Mucosa of descending colon (tissue), 3 donors: ENCODE results near the gene PDGFA. TPM values are rescaled to one million over a fixed set of nuclear protein-coding genes. Genes with fewer than 3 reads are reported as not detected.

ENCODE experiments used
- ATAC-seq: fragments of 200-7000 bp; cut with Tn5 transposase; one replicate; pipeline ENCODE4 v1.9.1; 2020; ENCODE audit warnings: mild to moderate bottlenecking, moderate library complexity
- DNase-seq, 3 donors: peaks; one replicate each; pipeline ENCODE4 v3.0.0-alpha.2; 2020
- H3K36me3 ChIP-seq: fragments of 200-600 bp; one replicate; pipeline ENCODE4 v1.8.0; 2021; ENCODE audit warnings: low read depth, mild to moderate bottlenecking
- H3K4me1 ChIP-seq: fragments of 200-600 bp; one replicate; pipeline ENCODE4 v1.8.0; 2021; ENCODE audit warnings: low read depth, mild to moderate bottlenecking
- H3K4me3 ChIP-seq: fragments of 200-600 bp; one replicate; pipeline ENCODE4 v1.8.0; 2021; ENCODE audit warnings: mild to moderate bottlenecking
- H3K9me3 ChIP-seq: fragments of 200-600 bp; one replicate; pipeline ENCODE4 v1.8.0; 2021; ENCODE audit warnings: mild to moderate bottlenecking
- CTCF ChIP-seq: fragments of 200-600 bp; IDR thresholded peaks from one replicate; pipeline ENCODE4 v1.8.0; 2022; ENCODE audit warnings: antibody characterized with exemption, mild to moderate bottlenecking
- intact Hi-C, 2 donors: fragments of 100-400 bp; cut with DNase I in 1 of 2; cut with micrococcal nuclease in 1 of 2; formaldehyde crosslinking; loops; one replicate each; pipeline versions ENCODE4 v1.11.0 to v1.11.1; 2022; cut with DNase I, micrococcal nuclease
- total RNA-seq, 3 donors: library from RNA; stranded (reverse); fragmentation: NEBNext Ultra II Directional in 2 of 3; extraction: Animal tissue kit (Norgen Biotek cat#: 25700) in 2 of 3; gene quantifications; one replicate each; pipeline versions ENCODE4 v1.2.1 to v1.2.4, GENCODE V29; 2021 to 2023
- donor health status: DM: no; HTN: no; CAD: no; lungs with moderate emphysema.
- donor health status: DM: no; HTN: no; CAD: no.
- donor health status: DM: no; HTN: yes; CAD: no.

The PDGFA gene
- total RNA-seq, 3 donors from 2014 or later, result 52.7 to 63.0 (median 57.5) TPM

- H3K9me3 ChIP-seq, result no peaks in the 10 kb centered on the region
- peaks cover 26% of the 10 kb centered on the region for H3K4me1 ChIP-seq
- H3K4me3 ChIP-seq, result no peak overlapping the region
- intact Hi-C loops, result no loop called here
- DNase-seq (peak in 1 of 3 donors; percentile 33), ATAC-seq (no peak)
- no peaks in the 10 kb centered on the region for H3K36me3 ChIP-seq
- TF ChIP-seq CTCF, result no peak
Observed at GRCh38 chr7:523347-524336, 4.0 kb upstream of the PDGFA start.

- no peak for TF ChIP-seq CTCF
- Histone ChIP-seq H3K4me3 (no peak overlapping the region), H3K4me1 (peaks cover 26% of the 10 kb centered on the region), H3K9me3 (no peaks in the 10 kb centered on the region), H3K36me3 (no peaks in the 10 kb centered on the region)
- ATAC-seq (no peak), DNase-seq (peak in 1 of 3 donors; percentile 28)
- intact Hi-C loops, result no loop called here
Observed at GRCh38 chr7:522951-523314, 3.3 kb upstream of the PDGFA start.

- H3K4me1 ChIP-seq, result peaks cover 26% of the 10 kb centered on the region
- H3K36me3 ChIP-seq, result no peaks in the 10 kb centered on the region
- no peak overlapping the region for H3K4me3 ChIP-seq
- ATAC-seq, result peak; percentile 26
- no peaks in the 10 kb centered on the region for H3K9me3 ChIP-seq
- no peak for TF ChIP-seq CTCF
- DNase-seq, result peak in 2 of 3 donors; percentile 73 to 77
- intact Hi-C loops, result no loop called here
Observed at GRCh38 chr7:522071-522950, 2.7 kb upstream of the PDGFA start.

- intact Hi-C loops, result no loop called here
- no peak for TF ChIP-seq CTCF
- Histone ChIP-seq H3K36me3 (no peaks in the 10 kb centered on the region), H3K9me3 (no peaks in the 10 kb centered on the region), H3K4me1 (peaks cover 29% of the 10 kb centered on the region), H3K4me3 (no peak overlapping the region)
- ATAC-seq, result no peak
- peak in 2 of 3 donors; percentile 55 to 72 for DNase-seq
Observed at GRCh38 chr7:521221-522070, 1.8 kb upstream of the PDGFA start.
